ENCODE data around the gene TNP2. TPM values are rescaled to one million over a fixed set of nuclear protein-coding genes. Genes with fewer than 3 reads are reported as not detected.

The TNP2 gene
- total and polyA plus RNA-seq, 7 donors: not detected

DNA sequence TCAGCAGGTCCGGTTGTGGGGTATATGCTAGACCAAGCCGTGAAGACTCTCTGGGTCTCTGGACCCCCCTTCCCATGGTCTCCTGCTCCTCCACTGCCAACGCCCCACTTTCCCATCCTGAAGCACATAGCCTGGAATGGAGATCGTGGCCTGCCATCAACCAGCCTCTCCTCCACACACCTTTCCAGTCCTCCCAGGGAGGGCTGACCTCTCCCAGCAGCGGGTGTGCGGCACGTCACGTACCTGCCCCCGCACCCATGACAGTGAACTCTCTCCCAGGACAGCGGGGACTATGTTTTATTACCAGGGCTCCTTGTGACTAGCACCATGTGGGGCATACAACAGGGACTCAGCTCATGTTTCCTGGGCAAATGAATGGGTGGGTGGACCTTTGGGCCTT is 2.5 kb upstream of the TNP2 start:
- no peak overlapping the region for H3K4me3 ChIP-seq
- intact Hi-C loops (cut with DNase I): no loop called here
- H3K9me3 ChIP-seq: no peaks in the 10 kb centered on the region
- no peaks in the 10 kb centered on the region for H3K4me1 ChIP-seq
- TF ChIP-seq, protein P1, sequence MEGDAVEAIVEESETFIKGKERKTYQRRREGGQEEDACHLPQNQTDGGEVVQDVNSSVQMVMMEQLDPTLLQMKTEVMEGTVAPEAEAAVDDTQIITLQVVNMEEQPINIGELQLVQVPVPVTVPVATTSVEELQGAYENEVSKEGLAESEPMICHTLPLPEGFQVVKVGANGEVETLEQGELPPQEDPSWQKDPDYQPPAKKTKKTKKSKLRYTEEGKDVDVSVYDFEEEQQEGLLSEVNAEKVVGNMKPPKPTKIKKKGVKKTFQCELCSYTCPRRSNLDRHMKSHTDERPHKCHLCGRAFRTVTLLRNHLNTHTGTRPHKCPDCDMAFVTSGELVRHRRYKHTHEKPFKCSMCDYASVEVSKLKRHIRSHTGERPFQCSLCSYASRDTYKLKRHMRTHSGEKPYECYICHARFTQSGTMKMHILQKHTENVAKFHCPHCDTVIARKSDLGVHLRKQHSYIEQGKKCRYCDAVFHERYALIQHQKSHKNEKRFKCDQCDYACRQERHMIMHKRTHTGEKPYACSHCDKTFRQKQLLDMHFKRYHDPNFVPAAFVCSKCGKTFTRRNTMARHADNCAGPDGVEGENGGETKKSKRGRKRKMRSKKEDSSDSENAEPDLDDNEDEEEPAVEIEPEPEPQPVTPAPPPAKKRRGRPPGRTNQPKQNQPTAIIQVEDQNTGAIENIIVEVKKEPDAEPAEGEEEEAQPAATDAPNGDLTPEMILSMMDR (IDR thresholded peaks at IDR 0.05): no peak
- DNase-seq (no peak), ATAC-seq (no peak)
- H3K27ac ChIP-seq: no peak overlapping the region
- WGBS, 3 donors: 92 to 94% (median 92%) methylated on average over 10 of the region's 10 CpGs
- H3K36me3 ChIP-seq (ENCODE audit: insufficient read depth in 1 of 2, low read depth in 1 of 2): no peaks in the 10 kb centered on the region
- no peaks in the 10 kb centered on the region for H3K27me3 ChIP-seq (ENCODE audit: insufficient read depth in 3 of 3, low read length in 2 of 3)

DNA sequence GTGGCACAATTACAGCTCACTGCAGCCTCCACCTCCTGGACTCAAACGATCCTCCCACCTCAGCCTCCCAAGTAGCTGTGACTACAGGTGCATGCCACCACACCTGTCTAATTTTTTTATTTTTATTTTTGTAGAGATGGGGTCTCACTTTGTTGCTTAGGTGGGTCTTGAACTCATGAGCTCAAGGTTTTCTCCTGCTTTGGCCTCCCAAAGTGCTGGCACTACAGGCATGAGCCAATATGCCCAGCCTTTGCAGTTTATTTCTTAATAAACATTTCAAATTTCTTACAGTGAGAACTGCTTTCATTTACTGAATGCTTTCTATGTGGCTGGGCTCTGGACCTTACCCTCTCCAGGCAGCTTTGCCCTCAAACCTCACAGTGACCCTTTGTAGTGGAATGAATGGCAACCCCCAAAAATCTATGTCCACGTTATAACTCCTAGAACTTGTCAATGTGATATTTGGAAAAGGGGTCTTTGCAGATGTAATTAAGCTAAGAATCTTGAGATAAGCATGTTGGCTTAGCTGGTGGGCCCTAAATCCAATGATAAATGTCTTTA is 1.6 kb upstream of the TNP2 start:
- H3K4me3 ChIP-seq: no peak overlapping the region
- DNase-seq: no peak
- no peak for ATAC-seq
- H3K4me1 ChIP-seq: no peaks in the 10 kb centered on the region
- no peaks in the 10 kb centered on the region for H3K36me3 ChIP-seq (ENCODE audit: insufficient read depth in 1 of 2, low read depth in 1 of 2)
- WGBS, 3 donors: 94 to 96% (median 95%) methylated on average over 2 of the region's 2 CpGs
- no peaks in the 10 kb centered on the region for H3K9me3 ChIP-seq
- no peak overlapping the region for H3K27ac ChIP-seq
- TF ChIP-seq, protein P1 (IDR thresholded peaks at IDR 0.05): no peak
- no peaks in the 10 kb centered on the region for H3K27me3 ChIP-seq (ENCODE audit: insufficient read depth in 3 of 3, low read length in 2 of 3)
- intact Hi-C loops (cut with DNase I): no loop called here

DNA sequence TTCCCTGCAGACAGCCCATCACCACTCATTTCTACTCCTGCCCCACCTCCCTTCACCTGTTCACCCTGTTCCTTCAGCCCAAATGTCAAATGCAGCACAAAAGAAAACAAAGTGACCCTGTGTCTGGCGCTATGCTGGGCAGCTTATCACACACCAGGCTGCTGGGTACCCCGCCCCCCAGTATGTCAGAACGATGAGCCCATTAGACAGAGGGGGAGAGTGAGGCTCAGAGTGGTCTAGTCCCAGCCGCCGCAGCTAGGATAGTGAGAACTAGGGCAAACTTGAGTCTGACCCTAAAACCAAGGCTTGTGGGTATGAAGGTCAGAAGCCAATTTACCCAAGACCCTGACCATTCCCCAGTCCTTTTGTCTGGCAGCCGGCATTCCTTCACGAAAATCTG is 4.0 kb downstream of the TNP2 start:
- DNase-seq (no peak), ATAC-seq (no peak)
- H3K27ac ChIP-seq: no peak overlapping the region
- TF ChIP-seq, protein P1 (IDR thresholded peaks at IDR 0.05): no peak
- H3K9me3 ChIP-seq: no peaks in the 10 kb centered on the region
- no peak overlapping the region for H3K4me3 ChIP-seq
- H3K27me3 ChIP-seq (ENCODE audit: insufficient read depth in 3 of 3, low read length in 2 of 3): no peaks in the 10 kb centered on the region
- H3K36me3 ChIP-seq (ENCODE audit: insufficient read depth in 1 of 2, low read depth in 1 of 2): no peaks in the 10 kb centered on the region
- H3K4me1 ChIP-seq: no peaks in the 10 kb centered on the region
- 79 to 83% (median 80%) methylated on average over 7 of the region's 7 CpGs for WGBS, 3 donors
- intact Hi-C loops (cut with DNase I): no loop called here

DNA sequence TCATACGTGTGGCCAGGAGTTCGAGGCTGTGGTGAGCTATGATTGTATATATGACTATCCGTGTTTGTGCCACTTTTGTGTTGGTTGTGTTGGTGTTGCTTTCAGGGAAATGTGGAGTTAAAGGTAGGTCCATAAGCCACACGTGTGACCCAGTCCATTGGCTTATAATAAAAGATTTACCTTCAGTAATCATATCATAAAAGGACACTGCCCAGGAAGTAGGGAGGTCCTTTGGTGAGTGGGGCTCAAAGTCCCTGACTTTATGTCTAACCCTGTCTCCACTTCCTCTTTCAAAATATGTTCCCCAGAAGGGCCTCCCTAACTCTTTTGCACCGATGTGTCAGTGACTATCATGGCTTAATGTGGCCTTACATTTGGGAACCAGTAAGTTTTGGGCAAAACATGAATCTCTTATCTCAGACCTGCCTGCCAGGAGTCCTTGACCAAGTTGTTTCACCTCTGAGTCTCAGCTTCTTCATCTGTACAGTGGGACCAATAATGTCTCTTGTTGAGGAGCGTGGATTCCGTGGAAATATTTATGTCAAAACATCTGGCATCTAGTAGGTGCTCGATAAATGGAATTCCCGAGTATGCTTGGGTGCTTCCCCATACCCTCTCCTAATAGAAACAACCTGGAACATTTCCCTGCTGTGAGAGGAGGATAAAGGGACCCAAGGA is 4.8 kb downstream of the TNP2 start:
- TF ChIP-seq, protein P1 (IDR thresholded peaks at IDR 0.05): no peak
- ATAC-seq (no peak), DNase-seq (no peak)
- Histone ChIP-seq H3K9me3 (no peaks in the 10 kb centered on the region), H3K27ac (no peak overlapping the region), H3K27me3 (ENCODE audit: insufficient read depth in 3 of 3, low read length in 2 of 3) (no peaks in the 10 kb centered on the region), H3K4me1 (peaks cover 3% of the 10 kb centered on the region), H3K4me3 (no peak overlapping the region), H3K36me3 (ENCODE audit: insufficient read depth in 1 of 2, low read depth in 1 of 2) (no peaks in the 10 kb centered on the region)
- 74 to 82% (median 81%) methylated on average over 9 of the region's 9 CpGs for WGBS, 3 donors
- intact Hi-C loops (cut with DNase I): no loop called here

DNA sequence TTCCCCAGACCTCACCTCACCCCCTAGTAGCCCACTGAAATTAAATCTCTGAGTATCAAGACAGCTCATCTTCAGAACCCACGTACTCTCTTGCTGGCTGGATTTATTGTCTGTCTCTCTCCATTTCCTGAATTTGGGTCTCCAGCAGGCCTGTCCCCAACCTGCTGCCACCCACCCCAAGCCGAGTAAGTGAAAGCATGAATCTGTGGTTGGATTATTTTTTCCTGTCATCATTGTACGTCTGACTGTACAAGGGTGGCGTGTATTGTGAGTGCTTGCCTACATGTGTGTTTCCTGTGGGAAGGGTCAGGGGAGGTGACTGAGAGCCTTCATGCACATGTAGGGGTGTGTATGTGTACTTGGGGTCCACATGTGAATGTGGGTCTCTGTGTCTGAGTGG is 5.4 kb downstream of the TNP2 start:
- no peak for DNase-seq
- Histone ChIP-seq H3K36me3 (ENCODE audit: insufficient read depth in 1 of 2, low read depth in 1 of 2) (no peaks in the 10 kb centered on the region), H3K4me1 (peaks cover 8% of the 10 kb centered on the region), H3K4me3 (no peak overlapping the region), H3K9me3 (no peaks in the 10 kb centered on the region), H3K27ac (no peak overlapping the region), H3K27me3 (ENCODE audit: insufficient read depth in 3 of 3, low read length in 2 of 3) (no peaks in the 10 kb centered on the region)
- no peak for ATAC-seq
- intact Hi-C loops (cut with DNase I): no loop called here
- TF ChIP-seq, protein P1 (IDR thresholded peaks at IDR 0.05): no peak
- WGBS, 3 donors: 63 to 66% (median 64%) methylated on average over 4 of the region's 4 CpGs
